ENCODE measurements around the gene FSTL4.

The FSTL4 gene

DNA sequence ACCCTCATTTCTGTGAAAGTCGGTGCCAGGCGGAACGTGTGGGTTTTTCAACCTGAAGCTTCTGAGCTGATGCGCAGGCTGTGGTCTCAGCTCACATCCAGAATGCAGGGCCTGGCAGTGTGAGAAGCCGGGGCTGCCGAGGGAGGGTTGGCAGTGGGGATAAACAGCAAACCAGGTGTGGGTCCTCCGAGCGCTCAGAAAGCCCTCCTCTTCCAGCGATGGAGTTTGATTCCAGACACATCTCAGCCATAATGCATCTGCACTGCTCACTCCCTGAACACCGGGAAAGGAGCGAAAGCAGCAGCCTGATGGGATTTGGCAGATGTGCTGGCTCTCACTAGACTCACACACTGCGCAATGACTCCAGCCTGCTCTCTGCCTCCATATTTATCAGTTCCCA is 280.4 kb downstream of the FSTL4 start:
- in situ Hi-C loops (cut with MboI; ENCODE audit: low sequenced_read_pairs): no loop called here

GRCh38 chr5:133330956-133331355 is 281.4 kb downstream of the FSTL4 start:
- in situ Hi-C loops (cut with MboI; ENCODE audit: low sequenced_read_pairs): no loop called here

DNA sequence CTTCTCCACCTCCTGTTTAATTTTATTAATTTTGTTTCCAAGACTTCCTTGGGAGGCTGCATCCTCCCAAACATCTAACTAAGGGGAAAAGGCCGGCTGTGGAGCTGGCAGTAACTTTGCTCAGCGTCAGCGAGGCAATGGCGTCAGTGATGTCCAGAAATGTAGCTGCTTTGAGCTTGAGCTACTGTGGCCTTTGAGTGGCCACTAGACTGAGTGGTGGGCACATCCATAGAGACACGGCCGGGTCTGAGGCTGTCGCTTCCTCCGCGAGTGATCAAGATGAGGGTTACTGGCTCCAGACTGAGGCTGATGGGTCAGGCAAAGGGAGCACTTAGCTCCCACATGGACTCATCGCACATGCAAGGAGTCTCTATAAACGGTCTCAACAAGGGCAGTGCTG is 283.5 kb downstream of the FSTL4 start:
- in situ Hi-C loops (cut with MboI; ENCODE audit: low sequenced_read_pairs): no loop called here

GRCh38 chr5:133327946-133328401 is 284.4 kb downstream of the FSTL4 start:
- in situ Hi-C loops (cut with MboI; ENCODE audit: low sequenced_read_pairs): no loop called here

DNA sequence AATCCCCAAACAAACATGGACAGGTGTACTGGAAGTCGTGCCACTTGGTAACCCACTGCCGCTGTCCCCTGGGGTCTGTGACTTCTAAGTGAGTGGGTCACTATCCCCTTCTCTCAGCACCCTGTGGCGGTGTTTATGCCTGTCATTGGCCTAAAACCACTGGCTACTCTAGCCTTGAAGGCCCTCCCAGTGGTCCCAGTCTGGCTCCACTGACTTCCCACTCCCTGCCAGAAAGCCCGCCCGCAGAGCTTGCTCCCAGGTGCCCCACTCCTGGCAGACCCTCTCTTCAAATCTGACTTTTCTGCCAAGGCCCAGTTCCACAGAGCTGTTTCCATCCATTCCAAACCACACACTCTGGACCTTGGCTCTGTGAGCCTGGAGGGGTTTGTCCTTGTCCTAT is 286.0 kb downstream of the FSTL4 start:
- in situ Hi-C loops (cut with MboI; ENCODE audit: low sequenced_read_pairs): no loop called here

DNA sequence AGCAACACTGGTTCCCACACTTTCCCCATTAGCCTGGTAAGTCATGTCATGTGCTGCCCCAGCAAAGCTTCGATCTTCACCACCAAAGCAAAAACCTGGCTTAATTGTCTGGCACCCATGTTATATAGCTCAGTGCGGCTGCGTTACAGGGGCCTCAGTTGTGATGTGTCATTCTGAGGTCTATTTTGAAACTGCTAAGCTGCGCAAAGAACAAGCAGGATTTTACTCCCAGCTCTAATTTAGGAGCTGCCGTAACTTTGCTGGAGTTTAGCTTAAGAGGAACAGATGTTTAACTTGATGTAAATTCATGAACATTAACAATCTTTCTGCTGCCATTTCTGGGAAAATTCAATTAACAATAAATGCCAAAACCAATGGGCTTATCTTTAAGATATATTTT is 286.5 kb downstream of the FSTL4 start:
- in situ Hi-C loops (cut with MboI; ENCODE audit: low sequenced_read_pairs): no loop called here

- in situ Hi-C loops (cut with MboI; ENCODE audit: low sequenced_read_pairs): no loop called here
Measured at GRCh38 chr5:133324926-133325325, 287.4 kb downstream of the FSTL4 start.

- in situ Hi-C loops (cut with MboI; ENCODE audit: low sequenced_read_pairs): no loop called here
Measured at GRCh38 chr5:133323494-133324457, 288.6 kb downstream of the FSTL4 start.

DNA sequence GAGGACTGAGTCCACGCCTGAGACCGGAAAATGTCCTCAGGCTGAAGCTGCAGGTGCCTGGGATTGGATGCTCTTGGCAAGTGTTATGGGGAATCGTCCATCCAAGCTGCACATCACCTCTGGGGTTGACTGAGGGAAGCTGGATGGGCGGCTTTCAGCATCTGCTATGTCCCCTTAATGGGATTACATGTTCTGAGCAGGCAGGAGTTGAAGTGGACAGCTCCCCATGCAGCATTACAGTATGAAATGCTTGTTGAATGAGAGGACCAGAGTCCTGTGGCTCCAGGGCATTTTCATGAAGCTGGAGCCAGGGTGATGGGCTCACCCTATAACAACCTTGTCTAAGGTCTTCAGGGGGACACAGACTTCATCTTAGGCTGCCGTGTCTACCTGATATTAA is 289.6 kb downstream of the FSTL4 start:
- in situ Hi-C loops (cut with MboI; ENCODE audit: low sequenced_read_pairs): no loop called here

GRCh38 chr5:133321833-133322420 is 290.4 kb downstream of the FSTL4 start:
- in situ Hi-C loops (cut with MboI; ENCODE audit: low sequenced_read_pairs): no loop called here

DNA sequence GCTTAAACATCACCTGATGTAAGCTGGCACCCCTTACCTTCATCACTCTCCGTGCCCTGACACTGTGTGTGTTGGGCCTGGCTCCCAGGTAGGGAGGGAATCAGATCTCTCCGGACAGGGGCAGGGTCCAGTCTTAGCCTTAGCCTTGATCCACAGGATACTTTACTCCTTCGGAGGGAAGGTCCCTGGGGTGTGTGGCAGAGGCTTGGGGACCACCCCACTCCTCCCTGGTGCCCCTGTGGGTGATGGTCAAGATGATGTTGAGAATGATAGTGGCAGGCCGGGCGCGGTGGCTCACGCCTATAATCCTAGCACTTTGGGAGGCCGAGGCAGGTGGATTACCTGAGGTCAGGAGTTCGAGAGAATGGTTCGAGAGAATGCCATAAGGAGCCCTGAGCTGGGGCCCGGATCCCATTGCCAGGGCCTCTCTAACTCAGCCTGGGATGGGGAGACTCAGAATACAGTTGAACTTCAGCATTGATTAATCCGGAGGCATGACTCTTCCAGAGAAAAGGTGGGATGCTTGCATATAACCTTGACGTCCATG is 291.0 kb downstream of the FSTL4 start:
- in situ Hi-C loops (cut with MboI; ENCODE audit: low sequenced_read_pairs): no loop called here

GRCh38 chr5:133319905-133320520 is 292.3 kb downstream of the FSTL4 start:
- in situ Hi-C loops (cut with MboI; ENCODE audit: low sequenced_read_pairs): no loop called here

DNA sequence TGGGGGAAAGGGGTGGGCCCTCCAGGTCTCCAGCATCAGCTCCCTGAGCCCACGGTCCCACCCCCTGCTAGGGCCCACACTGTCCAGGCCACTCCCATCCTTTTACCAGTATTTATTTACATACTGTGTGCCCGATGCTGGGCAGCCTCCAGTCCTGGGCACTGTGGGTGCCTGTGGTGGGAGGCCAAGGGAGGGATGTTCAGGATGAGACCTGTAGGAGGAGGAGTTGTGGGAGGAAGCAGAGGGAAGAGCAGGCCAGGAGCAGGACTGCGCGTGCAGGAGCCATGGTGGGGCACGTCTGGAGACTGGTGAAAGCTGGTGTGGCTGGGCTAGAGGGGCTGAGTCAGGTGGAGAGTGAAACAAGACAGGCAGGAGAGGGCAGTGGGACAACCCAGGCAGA is 293.1 kb downstream of the FSTL4 start:
- in situ Hi-C loops (cut with MboI; ENCODE audit: low sequenced_read_pairs): no loop called here

GRCh38 chr5:133317558-133317957 is 294.8 kb downstream of the FSTL4 start:
- in situ Hi-C loops (cut with MboI; ENCODE audit: low sequenced_read_pairs): no loop called here

GRCh38 chr5:133316346-133317343 is 295.7 kb downstream of the FSTL4 start:
- in situ Hi-C loops (cut with MboI; ENCODE audit: low sequenced_read_pairs): no loop called here

GRCh38 chr5:133314086-133314485 is 298.3 kb downstream of the FSTL4 start:
- in situ Hi-C loops (cut with MboI; ENCODE audit: low sequenced_read_pairs): no loop called here

GRCh38 chr5:133311176-133311575 is 301.2 kb downstream of the FSTL4 start:
- in situ Hi-C loops (cut with MboI; ENCODE audit: low sequenced_read_pairs): no loop called here

GRCh38 chr5:133309984-133310621 is 302.2 kb downstream of the FSTL4 start:
- in situ Hi-C loops (cut with MboI; ENCODE audit: low sequenced_read_pairs): no loop called here

GRCh38 chr5:133309166-133309795 is 303.1 kb downstream of the FSTL4 start:
- in situ Hi-C loops (cut with MboI; ENCODE audit: low sequenced_read_pairs): no loop called here
